HepG2 (cell line): ENCODE measurements around the gene C6orf136. TPM values are rescaled to one million over a fixed set of nuclear protein-coding genes. Genes with fewer than 3 reads are reported as not detected.

Experiments used
- ARHGAP35 ChIP-seq: sonication (generic); formaldehyde crosslinking; IDR thresholded peaks from 2 replicates; pipeline ENCODE4 v1.9.0; 2022; ENCODE audit warnings: mild to moderate bottlenecking, inconsistent platforms, moderate library complexity, missing genetic modification reagents, borderline replicate concordance
- CBX1 ChIP-seq: IDR thresholded peaks from one replicate; pipeline ENCODE4 v1.6.1; 2016; ENCODE audit warnings: antibody characterized with exemption, low read depth
- DPF2 ChIP-seq: sonication (generic); formaldehyde crosslinking; IDR thresholded peaks from 2 replicates; pipeline ENCODE4 v1.4.0; 2020; ENCODE audit warnings: mild to moderate bottlenecking, low read depth, missing genetic modification reagents, borderline replicate concordance
- HNRNPUL1 ChIP-seq: fragments of 200-400 bp; formaldehyde crosslinking; IDR thresholded peaks from 2 replicates; pipeline ENCODE4 v1.6.1; 2017; ENCODE audit warnings: low read depth, mild to moderate bottlenecking, low read length, moderate library complexity
- HOXA5 ChIP-seq: sonication (generic); formaldehyde crosslinking; IDR thresholded peaks from 2 replicates; pipeline ENCODE4 v1.4.0; 2020; ENCODE audit warnings: missing genetic modification reagents
- ISX ChIP-seq: sonication (generic); formaldehyde crosslinking; conservative IDR thresholded peaks from 2 replicates; pipeline ENCODE4 v1.5.0; 2020; ENCODE audit warnings: missing genetic modification reagents
- JUND ChIP-seq: sonication (generic); formaldehyde crosslinking; IDR thresholded peaks from 2 replicates; pipeline ENCODE4 v1.8.0; 2022; ENCODE audit warnings: mild to moderate bottlenecking, missing genetic modification reagents
- KAT7 ChIP-seq: IDR thresholded peaks from 2 replicates; pipeline ENCODE4 v1.6.1; 2018; ENCODE audit warnings: borderline replicate concordance, missing compliant biosample characterization
- NCOA5 ChIP-seq: sonication (generic); formaldehyde crosslinking; IDR thresholded peaks from 2 replicates; pipeline ENCODE4 v1.4.0; 2020; ENCODE audit warnings: missing genetic modification reagents
- PRPF4 ChIP-seq: fragments of 200-400 bp; formaldehyde crosslinking; IDR thresholded peaks from 2 replicates; pipeline ENCODE4 v1.6.1; 2016; ENCODE audit warnings: low read length, low read depth; ENCODE audit not compliant: poor library complexity, severe bottlenecking
- SCMH1 ChIP-seq: sonication (generic); formaldehyde crosslinking; IDR thresholded peaks from 2 replicates; pipeline ENCODE4 v1.9.0; 2021; ENCODE audit warnings: missing genetic modification reagents, mild to moderate bottlenecking, borderline replicate concordance
- ZBTB21 ChIP-seq: sonication (generic); formaldehyde crosslinking; IDR thresholded peaks from 2 replicates; pipeline ENCODE4 v1.4.0; 2020; ENCODE audit warnings: missing genetic modification reagents
- ZNF44 ChIP-seq: sonication (generic); formaldehyde crosslinking; IDR thresholded peaks from 2 replicates; pipeline ENCODE4 v1.5.1; 2020; ENCODE audit warnings: mild to moderate bottlenecking, missing genetic modification reagents
- ZNF550 ChIP-seq: sonication (generic); formaldehyde crosslinking; IDR thresholded peaks from 2 replicates; pipeline ENCODE4 v1.4.0; 2020; ENCODE audit warnings: mild to moderate bottlenecking, missing genetic modification reagents, borderline replicate concordance
- ZNF839 ChIP-seq: sonication (generic); formaldehyde crosslinking; IDR thresholded peaks from 2 replicates; pipeline ENCODE4 v1.4.0; 2020; ENCODE audit warnings: missing genetic modification reagents, mild to moderate bottlenecking, borderline replicate concordance
- ZZZ3 ChIP-seq: sonication (generic); formaldehyde crosslinking; IDR thresholded peaks from 2 replicates; pipeline ENCODE4 v1.4.0; 2020; ENCODE audit warnings: missing genetic modification reagents, mild to moderate bottlenecking, borderline replicate concordance
- polyA plus RNA-seq, 8 experiments: library from polyadenylated mRNA; depleted of rRNA in 3 of 8; stranded (reverse) in 7 of 8; unstranded in 1 of 8; fragments of >200 nt; fragmentation: Illumina TruSeq in 4 of 8; extraction: Trizol in 4 of 8; gene quantifications; 2 replicates each; pipeline versions ENCODE4 v1.2.1 to v1.2.3, GENCODE V29; 2011 to 2016; ENCODE audit warnings: low read depth in 4 of 8, missing spikeins in 1 of 8, mixed read lengths in 1 of 8; ENCODE audit not compliant: insufficient read depth in 1 of 8
- total RNA-seq, 5 experiments: library from RNA; depleted of rRNA; stranded (reverse); fragments of >200 nt; fragmentation: Illumina TruSeq; extraction: Trizol; gene quantifications; 2 replicates each; pipeline ENCODE4 v1.2.3, GENCODE V29; 2016; ENCODE audit warnings: low read depth in 1 of 5
- TF ChIP-seq, protein P1 (sequence below): sonication (generic); formaldehyde crosslinking; IDR thresholded peaks from 2 replicates; pipeline ENCODE4 v1.4.0; 2020; ENCODE audit warnings: missing genetic modification reagents
- TF ChIP-seq, protein P2 (sequence below): IDR thresholded peaks from 2 replicates; pipeline ENCODE4 v1.6.1; 2016; ENCODE audit warnings: control low read depth
- TF ChIP-seq, protein P3 (sequence below): IDR thresholded peaks from 2 replicates; pipeline ENCODE4 v1.6.1; 2016; ENCODE audit warnings: missing biosample characterization, missing genetic modification reagents, low read depth
- TF ChIP-seq, protein P4 (sequence below): IDR thresholded peaks from 2 replicates; pipeline ENCODE4 v1.6.1; 2016; ENCODE audit warnings: missing compliant biosample characterization, missing genetic modification reagents, borderline replicate concordance
- TF ChIP-seq, protein P5 (sequence below): sonication (generic); formaldehyde crosslinking; IDR thresholded peaks from 2 replicates; pipeline ENCODE4 v1.5.1; 2020; ENCODE audit warnings: missing genetic modification reagents, mild to moderate bottlenecking, borderline replicate concordance

Gene C6orf136
- total and polyA plus RNA-seq, 2 of the 13 experiments (the other 11 are each of a cell fraction or from before 2014, with no cell fraction given), result 12.0 to 26.2 TPM

DNA sequence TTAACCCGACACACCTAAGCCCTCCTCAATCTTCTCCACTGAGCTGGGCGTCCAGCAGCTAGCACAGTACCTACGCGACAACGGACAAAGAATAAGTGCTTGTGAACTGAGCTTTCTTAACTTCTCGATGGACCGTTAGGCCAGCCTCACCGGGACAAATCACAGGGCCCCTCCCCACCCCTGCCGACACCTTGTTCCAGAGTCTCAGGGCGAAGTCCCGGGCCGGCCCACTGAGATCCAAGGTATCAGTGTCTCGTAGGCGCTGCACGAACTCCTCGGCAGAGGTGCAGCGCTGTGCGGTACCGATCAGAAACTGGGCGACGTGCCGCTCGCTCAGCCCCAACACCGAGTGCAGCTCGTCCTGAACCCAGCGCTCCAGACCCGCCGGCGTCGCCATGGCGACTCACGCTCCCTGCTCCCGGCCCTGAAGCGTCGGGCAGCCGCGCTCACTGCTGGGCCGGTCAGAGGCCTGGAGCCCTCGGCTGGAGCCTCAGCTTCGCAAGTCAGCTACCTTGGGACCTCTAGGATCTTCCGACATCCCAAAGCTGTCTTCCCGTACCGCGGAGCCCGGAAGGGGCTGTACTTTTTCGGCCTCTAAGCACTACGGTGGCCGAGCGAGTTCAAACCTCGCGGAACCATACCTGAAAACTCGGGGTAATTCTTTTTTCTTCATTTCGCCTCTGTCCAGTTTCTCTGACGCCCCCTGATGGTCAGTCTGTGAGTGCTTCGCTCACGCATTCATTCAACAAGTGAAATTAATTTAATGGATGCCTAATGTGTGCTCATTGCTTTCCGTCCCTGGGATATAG, 25.7 kb downstream of the C6orf136 start, which contains the start of gene DHX16 (continued):
- TF ChIP-seq KAT7 (CRISPR knock-in tag), result peak; percentile 85; the same call in 1 of the 2 replicates
- TF ChIP-seq ZNF44, result peak; percentile 79
- TF ChIP-seq DPF2 (CRISPR knock-in tag), result no peak
- 0 out of 2 replicates have a peak, but pooled peaks have one; percentile 57 for TF ChIP-seq ZNF550 (CRISPR knock-in tag)
- TF ChIP-seq, protein P1, sequence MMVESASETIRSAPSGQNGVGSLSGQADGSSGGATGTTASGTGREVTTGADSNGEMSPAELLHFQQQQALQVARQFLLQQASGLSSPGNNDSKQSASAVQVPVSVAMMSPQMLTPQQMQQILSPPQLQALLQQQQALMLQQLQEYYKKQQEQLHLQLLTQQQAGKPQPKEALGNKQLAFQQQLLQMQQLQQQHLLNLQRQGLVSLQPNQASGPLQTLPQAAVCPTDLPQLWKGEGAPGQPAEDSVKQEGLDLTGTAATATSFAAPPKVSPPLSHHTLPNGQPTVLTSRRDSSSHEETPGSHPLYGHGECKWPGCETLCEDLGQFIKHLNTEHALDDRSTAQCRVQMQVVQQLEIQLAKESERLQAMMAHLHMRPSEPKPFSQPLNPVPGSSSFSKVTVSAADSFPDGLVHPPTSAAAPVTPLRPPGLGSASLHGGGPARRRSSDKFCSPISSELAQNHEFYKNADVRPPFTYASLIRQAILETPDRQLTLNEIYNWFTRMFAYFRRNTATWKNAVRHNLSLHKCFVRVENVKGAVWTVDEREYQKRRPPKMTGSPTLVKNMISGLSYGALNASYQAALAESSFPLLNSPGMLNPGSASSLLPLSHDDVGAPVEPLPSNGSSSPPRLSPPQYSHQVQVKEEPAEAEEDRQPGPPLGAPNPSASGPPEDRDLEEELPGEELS, result no peak; the same call in 1 of the 2 replicates
- TF ChIP-seq JUND (CRISPR knock-in tag), result no peak
- TF ChIP-seq ZBTB21 (CRISPR knock-in tag), result 0 out of 2 replicates have a peak, but pooled peaks have one; percentile 21
- TF ChIP-seq, protein P2, sequence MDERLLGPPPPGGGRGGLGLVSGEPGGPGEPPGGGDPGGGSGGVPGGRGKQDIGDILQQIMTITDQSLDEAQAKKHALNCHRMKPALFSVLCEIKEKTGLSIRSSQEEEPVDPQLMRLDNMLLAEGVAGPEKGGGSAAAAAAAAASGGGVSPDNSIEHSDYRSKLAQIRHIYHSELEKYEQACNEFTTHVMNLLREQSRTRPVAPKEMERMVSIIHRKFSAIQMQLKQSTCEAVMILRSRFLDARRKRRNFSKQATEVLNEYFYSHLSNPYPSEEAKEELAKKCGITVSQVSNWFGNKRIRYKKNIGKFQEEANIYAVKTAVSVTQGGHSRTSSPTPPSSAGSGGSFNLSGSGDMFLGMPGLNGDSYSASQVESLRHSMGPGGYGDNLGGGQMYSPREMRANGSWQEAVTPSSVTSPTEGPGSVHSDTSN (CRISPR knock-in tag), result no peak
- TF ChIP-seq HNRNPUL1, result no peak
- no peak for TF ChIP-seq NCOA5 (CRISPR knock-in tag)
- TF ChIP-seq CBX1, result no peak
- TF ChIP-seq ARHGAP35 (CRISPR knock-in tag), result peak; percentile 81
- no peak for TF ChIP-seq PRPF4
- TF ChIP-seq HOXA5 (CRISPR knock-in tag), result no peak
- TF ChIP-seq, protein P3, sequence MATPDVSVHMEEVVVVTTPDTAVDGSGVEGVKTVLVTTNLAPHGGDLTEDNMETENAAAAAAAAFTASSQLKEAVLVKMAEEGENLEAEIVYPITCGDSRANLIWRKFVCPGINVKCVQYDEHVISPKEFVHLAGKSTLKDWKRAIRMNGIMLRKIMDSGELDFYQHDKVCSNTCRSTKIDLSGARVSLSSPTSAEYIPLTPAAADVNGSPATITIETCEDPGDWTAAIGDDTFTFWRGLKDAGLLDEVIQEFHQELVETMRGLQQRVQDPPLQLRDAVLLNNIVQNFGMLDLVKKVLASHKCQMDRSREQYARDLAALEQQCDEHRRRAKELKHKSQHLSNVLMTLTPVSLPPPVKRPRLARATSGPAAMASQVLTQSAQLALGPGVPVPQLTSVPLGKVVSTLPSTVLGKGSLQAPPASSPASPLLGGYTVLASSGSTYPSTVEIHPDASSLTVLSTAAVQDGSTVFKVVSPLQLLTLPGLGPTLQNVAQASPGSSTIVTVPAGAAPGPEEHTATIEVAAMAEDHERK (CRISPR knock-in tag), result peak; percentile 43; the same call in 1 of the 2 replicates
- TF ChIP-seq, protein P4, sequence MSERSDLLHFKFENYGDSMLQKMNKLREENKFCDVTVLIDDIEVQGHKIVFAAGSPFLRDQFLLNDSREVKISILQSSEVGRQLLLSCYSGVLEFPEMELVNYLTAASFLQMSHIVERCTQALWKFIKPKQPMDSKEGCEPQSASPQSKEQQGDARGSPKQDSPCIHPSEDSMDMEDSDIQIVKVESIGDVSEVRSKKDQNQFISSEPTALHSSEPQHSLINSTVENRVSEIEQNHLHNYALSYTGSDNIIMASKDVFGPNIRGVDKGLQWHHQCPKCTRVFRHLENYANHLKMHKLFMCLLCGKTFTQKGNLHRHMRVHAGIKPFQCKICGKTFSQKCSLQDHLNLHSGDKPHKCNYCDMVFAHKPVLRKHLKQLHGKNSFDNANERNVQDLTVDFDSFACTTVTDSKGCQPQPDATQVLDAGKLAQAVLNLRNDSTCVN (CRISPR knock-in tag), result peak; percentile 49
- TF ChIP-seq, protein P5, sequence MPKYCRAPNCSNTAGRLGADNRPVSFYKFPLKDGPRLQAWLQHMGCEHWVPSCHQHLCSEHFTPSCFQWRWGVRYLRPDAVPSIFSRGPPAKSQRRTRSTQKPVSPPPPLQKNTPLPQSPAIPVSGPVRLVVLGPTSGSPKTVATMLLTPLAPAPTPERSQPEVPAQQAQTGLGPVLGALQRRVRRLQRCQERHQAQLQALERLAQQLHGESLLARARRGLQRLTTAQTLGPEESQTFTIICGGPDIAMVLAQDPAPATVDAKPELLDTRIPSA (CRISPR knock-in tag), result no peak
- TF ChIP-seq ZNF839 (CRISPR knock-in tag), result peak; percentile 97
- no peak for TF ChIP-seq SCMH1 (CRISPR knock-in tag)
- TF ChIP-seq ISX (CRISPR knock-in tag), result no peak
- no peak; the same call in 1 of the 2 replicates for TF ChIP-seq ZZZ3 (CRISPR knock-in tag)
